ENCODE data around the gene ZBTB7C.

The ZBTB7C gene

DNA sequence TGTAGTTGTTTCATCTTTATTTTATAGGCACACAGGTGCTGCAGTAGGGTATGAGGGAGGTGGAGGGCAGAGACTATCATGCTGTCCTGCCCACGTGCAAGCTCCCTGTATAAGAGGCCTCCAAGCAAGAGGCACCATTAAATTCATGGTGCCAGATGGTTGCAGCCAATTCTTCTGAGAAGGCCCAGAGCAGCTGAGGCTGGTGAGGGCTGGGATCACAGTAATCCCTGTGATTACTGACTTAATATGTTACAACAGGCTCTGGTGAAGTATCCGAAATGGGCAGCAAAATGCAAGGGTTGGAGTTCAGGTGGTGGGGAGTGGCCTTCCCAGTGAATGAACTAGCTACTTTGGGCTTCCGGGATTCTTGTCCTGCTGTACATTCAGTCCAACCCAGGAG is 286.8 kb downstream of the ZBTB7C start:
- H3K4me3 ChIP-seq (ENCODE audit: low read depth, low read length): no peak overlapping the region
- TF ChIP-seq, protein P1, sequence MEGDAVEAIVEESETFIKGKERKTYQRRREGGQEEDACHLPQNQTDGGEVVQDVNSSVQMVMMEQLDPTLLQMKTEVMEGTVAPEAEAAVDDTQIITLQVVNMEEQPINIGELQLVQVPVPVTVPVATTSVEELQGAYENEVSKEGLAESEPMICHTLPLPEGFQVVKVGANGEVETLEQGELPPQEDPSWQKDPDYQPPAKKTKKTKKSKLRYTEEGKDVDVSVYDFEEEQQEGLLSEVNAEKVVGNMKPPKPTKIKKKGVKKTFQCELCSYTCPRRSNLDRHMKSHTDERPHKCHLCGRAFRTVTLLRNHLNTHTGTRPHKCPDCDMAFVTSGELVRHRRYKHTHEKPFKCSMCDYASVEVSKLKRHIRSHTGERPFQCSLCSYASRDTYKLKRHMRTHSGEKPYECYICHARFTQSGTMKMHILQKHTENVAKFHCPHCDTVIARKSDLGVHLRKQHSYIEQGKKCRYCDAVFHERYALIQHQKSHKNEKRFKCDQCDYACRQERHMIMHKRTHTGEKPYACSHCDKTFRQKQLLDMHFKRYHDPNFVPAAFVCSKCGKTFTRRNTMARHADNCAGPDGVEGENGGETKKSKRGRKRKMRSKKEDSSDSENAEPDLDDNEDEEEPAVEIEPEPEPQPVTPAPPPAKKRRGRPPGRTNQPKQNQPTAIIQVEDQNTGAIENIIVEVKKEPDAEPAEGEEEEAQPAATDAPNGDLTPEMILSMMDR (IDR thresholded peaks at IDR 0.05; ENCODE audit: low read depth, low read length, missing control alignments): no peak
- in situ Hi-C loops (cut with HindIII; ENCODE audit: low sequenced_read_pairs): no loop called here
- no peak for DNase-seq (ENCODE audit: low read depth)

DNA sequence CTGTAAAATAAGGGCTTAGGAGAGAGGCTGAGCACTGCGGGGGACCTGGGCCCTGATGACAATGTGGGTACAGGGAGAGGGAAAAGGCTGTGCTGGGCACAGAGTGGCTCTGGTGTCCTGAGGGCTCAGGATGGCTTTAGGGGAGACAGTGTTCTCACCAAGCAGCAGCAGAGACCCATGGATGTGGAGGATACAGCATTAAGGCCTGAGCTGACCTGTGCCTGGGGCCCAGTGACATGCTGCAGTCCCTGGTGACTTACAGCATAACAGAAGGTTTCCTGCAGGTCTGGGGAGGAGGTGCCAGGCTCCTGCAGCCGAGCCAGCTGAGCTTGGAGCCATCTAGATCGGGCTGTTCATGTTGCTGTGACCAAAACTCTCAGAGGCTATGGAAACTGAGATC is 287.4 kb downstream of the ZBTB7C start:
- no peak overlapping the region for H3K4me3 ChIP-seq (ENCODE audit: low read depth, low read length)
- no peak for DNase-seq (ENCODE audit: low read depth)
- in situ Hi-C loops (cut with HindIII; ENCODE audit: low sequenced_read_pairs): no loop called here
- TF ChIP-seq, protein P1 (IDR thresholded peaks at IDR 0.05; ENCODE audit: low read depth, low read length, missing control alignments): no peak

DNA sequence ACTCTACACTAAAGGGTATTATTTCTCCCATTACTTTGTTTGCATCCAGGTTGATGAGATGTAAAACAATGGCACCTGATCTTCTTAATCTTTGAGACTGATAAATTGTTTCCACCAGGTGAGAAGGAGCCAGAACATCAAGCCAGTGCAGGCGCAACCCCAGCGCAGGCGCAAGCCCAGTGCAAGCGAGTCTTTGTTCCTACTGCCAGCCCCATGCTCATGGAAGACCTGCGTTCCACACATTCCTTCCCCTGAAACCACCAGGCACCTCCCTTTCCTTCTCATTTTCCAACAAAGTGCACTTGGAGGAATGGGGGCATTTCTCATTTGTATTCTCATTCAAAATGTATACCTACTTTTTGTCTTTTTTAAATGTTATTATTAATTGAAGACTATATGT is 290.0 kb downstream of the ZBTB7C start:
- in situ Hi-C loops (cut with HindIII; ENCODE audit: low sequenced_read_pairs): loop anchor here (5.0 kb wide), 1 partner anchor 68 kb away; no protein-coding TSS in a partner anchor
- TF ChIP-seq, protein P1 (IDR thresholded peaks at IDR 0.05; ENCODE audit: low read depth, low read length, missing control alignments): no peak
- no peak for DNase-seq (ENCODE audit: low read depth)
- H3K4me3 ChIP-seq (ENCODE audit: low read depth, low read length): no peak overlapping the region

DNA sequence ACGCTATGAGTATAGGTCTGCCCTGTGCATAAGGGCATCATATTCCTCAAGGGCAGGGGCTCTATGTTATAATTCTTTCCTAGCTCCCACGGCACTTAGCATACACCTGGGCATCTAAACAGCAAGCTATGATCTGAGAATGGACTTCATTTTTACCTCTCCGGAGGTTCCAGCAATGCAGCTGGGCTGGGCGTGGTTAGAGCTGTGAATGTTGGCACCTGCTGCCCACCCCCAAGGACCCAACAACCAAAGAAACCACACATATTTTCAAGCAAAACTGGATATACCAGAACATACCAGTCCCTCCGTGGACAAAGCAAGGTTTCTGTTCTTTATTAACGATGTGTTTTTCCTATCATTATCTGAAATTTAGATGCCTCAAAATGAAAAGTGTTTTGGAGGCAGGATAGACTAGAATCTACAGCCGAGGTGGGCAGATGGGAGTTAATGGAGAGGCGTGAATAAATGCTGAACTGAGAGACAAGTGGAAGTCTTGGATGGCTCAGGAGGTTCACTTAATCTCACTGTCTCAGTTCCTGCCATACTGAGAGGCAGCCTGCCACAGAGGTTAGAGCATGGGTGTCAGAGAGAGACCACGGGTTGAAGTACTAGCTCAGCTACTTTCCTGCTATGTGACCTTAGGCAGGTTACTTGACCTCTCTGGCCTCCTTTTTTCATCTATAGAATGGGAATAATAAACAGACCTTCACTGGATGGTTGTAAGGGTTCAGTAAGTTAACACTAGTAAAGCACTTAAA is 292.1 kb downstream of the ZBTB7C start:
- in situ Hi-C loops (cut with HindIII; ENCODE audit: low sequenced_read_pairs): loop anchor here (5.0 kb wide), 1 partner anchor 70 kb away; no protein-coding TSS in a partner anchor
- TF ChIP-seq, protein P1 (IDR thresholded peaks at IDR 0.05; ENCODE audit: low read depth, low read length, missing control alignments): no peak
- no peak for DNase-seq (ENCODE audit: low read depth)

DNA sequence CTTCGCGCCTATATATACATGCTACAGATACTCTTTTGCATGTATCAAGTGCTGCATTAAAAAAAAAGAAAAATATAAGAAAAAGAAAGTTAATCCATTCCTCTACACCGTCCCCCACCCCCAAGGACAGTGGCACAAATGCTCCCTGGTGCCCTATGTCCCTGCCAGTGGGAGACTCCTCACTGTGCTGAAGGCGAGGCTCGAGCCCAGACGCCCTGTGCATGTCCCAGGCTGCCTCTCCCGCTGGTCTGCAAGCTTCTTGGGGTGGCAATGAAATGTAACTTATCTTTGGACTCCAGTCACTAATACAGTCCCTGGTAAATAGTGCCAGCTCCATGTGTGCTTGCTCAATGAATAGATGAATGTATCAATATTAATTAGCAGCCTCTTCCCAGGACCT is 293.2 kb downstream of the ZBTB7C start:
- in situ Hi-C loops (cut with HindIII; ENCODE audit: low sequenced_read_pairs): loop anchor here (5.0 kb wide), 1 partner anchor 71 kb away; no protein-coding TSS in a partner anchor
- no peak overlapping the region for H3K4me3 ChIP-seq (ENCODE audit: low read depth, low read length)
- no peak for DNase-seq (ENCODE audit: low read depth)
- TF ChIP-seq, protein P1 (IDR thresholded peaks at IDR 0.05; ENCODE audit: low read depth, low read length, missing control alignments): no peak

More for the DNA sequence above, 292.1 kb downstream of the ZBTB7C start:
- no peak overlapping the region for H3K4me3 ChIP-seq (ENCODE audit: low read depth, low read length)

DNA sequence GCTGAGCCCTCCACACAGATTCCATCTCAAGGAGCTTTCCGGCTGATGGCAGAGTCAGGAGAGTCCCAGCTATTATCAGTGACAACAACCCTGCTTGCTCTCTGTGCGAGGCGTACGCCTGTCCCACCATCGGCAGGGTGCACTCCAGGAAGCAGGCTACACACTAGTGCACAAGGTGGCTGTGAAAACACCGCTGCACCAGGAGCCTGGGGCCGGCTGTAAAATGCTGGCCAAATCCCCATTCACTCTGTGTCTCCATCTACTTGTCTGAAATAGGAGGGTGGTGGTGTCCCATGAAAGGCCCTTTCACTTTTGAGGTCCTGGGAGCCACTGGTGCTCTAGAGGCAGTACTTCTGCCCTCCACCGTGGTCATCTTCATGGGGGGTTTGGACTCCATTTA is 295.5 kb downstream of the ZBTB7C start:
- in situ Hi-C loops (cut with HindIII; ENCODE audit: low sequenced_read_pairs): no loop called here
- no peak for DNase-seq (ENCODE audit: low read depth)
- TF ChIP-seq, protein P1 (IDR thresholded peaks at IDR 0.05; ENCODE audit: low read depth, low read length, missing control alignments): no peak

More for the DNA sequence above, 295.5 kb downstream of the ZBTB7C start:
- H3K4me3 ChIP-seq (ENCODE audit: low read depth, low read length): no peak overlapping the region
